ENCODE data around the gene PRKACB.

DNA sequence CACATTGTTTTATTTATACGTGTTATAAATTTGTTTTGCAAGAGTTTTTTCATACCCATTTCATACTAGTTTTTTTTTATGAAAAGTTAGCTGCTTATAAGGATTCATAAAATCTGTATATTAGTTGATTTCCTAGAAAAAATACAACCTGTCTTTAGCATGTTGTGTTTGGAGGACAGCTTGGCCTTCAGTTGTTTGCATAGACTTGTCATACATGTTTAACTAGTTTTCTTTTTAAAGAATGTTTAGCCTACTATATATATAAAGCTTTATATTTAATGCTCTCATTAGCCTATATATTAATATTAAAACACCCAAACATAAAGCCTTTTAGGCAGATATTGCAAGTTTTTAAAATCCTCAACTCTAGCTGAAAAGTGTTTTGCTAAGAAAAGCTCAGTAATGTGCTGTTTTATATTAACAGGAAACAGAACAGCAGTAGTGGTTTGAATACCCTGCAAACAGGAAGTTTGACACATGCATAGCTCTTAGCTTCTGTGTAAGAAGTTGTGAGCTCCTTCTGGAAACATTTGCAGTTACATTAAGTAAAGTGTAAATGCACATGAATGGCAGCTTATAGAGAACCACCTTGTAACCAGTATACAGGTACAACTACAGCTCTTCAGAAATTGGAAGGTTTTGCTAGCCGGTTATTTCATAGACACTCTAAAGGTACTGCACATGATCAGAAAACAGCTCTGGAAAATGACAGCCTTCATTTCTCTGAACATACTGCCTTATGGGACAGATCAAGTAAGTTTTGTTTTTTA lies at the start of gene PRKACB:
- TF ChIP-seq EZH2 (IDR thresholded peaks at IDR 0.05; ENCODE audit: low read depth, unreplicated experiment) (no peak), CREB1 (CRISPR knock-in tag; IDR thresholded peaks at IDR 0.05; ENCODE audit: low read depth) (no peak), EZH2phosphoT487 (IDR thresholded peaks at IDR 0.05; ENCODE audit: unreplicated experiment) (no peak), NANOG (IDR thresholded peaks at IDR 0.05; ENCODE audit: borderline replicate concordance) (no peak), POLR2AphosphoS5 (IDR thresholded peaks at IDR 0.05; ENCODE audit: low read depth) (no peak), STAT1 (IDR thresholded peaks at IDR 0.05; ENCODE audit: unreplicated experiment) (no peak)
- TF ChIP-seq, protein P1, sequence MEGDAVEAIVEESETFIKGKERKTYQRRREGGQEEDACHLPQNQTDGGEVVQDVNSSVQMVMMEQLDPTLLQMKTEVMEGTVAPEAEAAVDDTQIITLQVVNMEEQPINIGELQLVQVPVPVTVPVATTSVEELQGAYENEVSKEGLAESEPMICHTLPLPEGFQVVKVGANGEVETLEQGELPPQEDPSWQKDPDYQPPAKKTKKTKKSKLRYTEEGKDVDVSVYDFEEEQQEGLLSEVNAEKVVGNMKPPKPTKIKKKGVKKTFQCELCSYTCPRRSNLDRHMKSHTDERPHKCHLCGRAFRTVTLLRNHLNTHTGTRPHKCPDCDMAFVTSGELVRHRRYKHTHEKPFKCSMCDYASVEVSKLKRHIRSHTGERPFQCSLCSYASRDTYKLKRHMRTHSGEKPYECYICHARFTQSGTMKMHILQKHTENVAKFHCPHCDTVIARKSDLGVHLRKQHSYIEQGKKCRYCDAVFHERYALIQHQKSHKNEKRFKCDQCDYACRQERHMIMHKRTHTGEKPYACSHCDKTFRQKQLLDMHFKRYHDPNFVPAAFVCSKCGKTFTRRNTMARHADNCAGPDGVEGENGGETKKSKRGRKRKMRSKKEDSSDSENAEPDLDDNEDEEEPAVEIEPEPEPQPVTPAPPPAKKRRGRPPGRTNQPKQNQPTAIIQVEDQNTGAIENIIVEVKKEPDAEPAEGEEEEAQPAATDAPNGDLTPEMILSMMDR (conservative IDR thresholded peaks at IDR 0.05; ENCODE audit: low read depth in 2 of 2), result no peak

Measured in GM23338 (cell line).